WTC11 (cell line): ENCODE results near the gene MDM4. TPM values are rescaled to one million over a fixed set of nuclear protein-coding genes. Genes with fewer than 3 reads are reported as not detected.

Source experiments
- ATAC-seq: fragments of 200-7000 bp; cut with Tn5 transposase; 2 replicates; pipeline ENCODE4 v1.10.0; 2021; ENCODE audit warnings: mild to moderate bottlenecking, moderate library complexity
- CTCF ChIA-PET: fragments of 300-600 bp; sonication (Branson Sonifier 250); formaldehyde crosslinking; loops from one replicate; lab custom pipeline; 2021; ENCODE audit warnings: antibody characterized with exemption; lab: Charles Lee
- POLR2A ChIA-PET: fragments of 350-600 bp; sonication (Branson Sonifier 250); formaldehyde crosslinking; loops from one replicate; lab custom pipeline; 2021; ENCODE audit warnings: antibody characterized with exemption; lab: Charles Lee
- DNase-seq: peaks from one replicate; pipeline ENCODE4 v3.0.0; 2021; ENCODE audit warnings: low spot score
- H3K27ac Mint-ChIP-seq: 2 replicates; pipeline ENCODE4 v1.8.0; 2021; ENCODE audit warnings: mixed read lengths
- H3K27me3 Mint-ChIP-seq: 2 replicates; pipeline ENCODE4 v1.8.0; 2021; ENCODE audit warnings: low read depth, mild to moderate bottlenecking, moderate library complexity, mixed read lengths
- H3K36me3 Mint-ChIP-seq: 2 replicates; pipeline ENCODE4 v1.8.0; 2021; ENCODE audit warnings: mixed read lengths
- H3K4me1 Mint-ChIP-seq: 2 replicates; pipeline ENCODE4 v1.8.0; 2022; ENCODE audit warnings: mixed read lengths
- H3K4me3 Mint-ChIP-seq: 2 replicates; pipeline ENCODE4 v1.8.0; 2021; ENCODE audit warnings: mild to moderate bottlenecking, moderate library complexity, mixed read lengths
- H3K9me3 Mint-ChIP-seq: 2 replicates; pipeline ENCODE4 v1.8.0; 2021; ENCODE audit warnings: mixed read lengths
- ATF3 ChIP-seq: sonication (generic); formaldehyde crosslinking; conservative IDR thresholded peaks from 2 replicates; pipeline ENCODE4 v1.8.1; 2022; ENCODE audit warnings: mild to moderate bottlenecking, missing genetic modification reagents
- E2F1 ChIP-seq: sonication (generic); formaldehyde crosslinking; IDR thresholded peaks from 2 replicates; pipeline ENCODE4 v1.8.0; 2022; ENCODE audit warnings: mild to moderate bottlenecking, missing genetic modification reagents
- ELF4 ChIP-seq: sonication (generic); formaldehyde crosslinking; IDR thresholded peaks from 2 replicates; pipeline ENCODE4 v1.8.1; 2022; ENCODE audit warnings: low read depth, mild to moderate bottlenecking, moderate library complexity, missing genetic modification reagents
- FOXJ3 ChIP-seq: sonication (generic); formaldehyde crosslinking; IDR thresholded peaks from 2 replicates; pipeline ENCODE4 v1.9.0; 2021; ENCODE audit warnings: missing genetic modification reagents, mild to moderate bottlenecking, borderline replicate concordance
- GTF2I ChIP-seq: fragments of 250-450 bp; sonication (Bioruptor Pico); conservative IDR thresholded peaks from 2 replicates; pipeline ENCODE4 v1.4.0; 2021; ENCODE audit warnings: mild to moderate bottlenecking
- IRF1 ChIP-seq: sonication (generic); formaldehyde crosslinking; IDR thresholded peaks from 2 replicates; pipeline ENCODE4 v1.8.0; 2023; ENCODE audit warnings: missing genetic modification reagents
- MLX ChIP-seq: sonication (generic); formaldehyde crosslinking; IDR thresholded peaks from 2 replicates; pipeline ENCODE4 v1.8.1; 2023; ENCODE audit warnings: mild to moderate bottlenecking, missing genetic modification reagents, moderate library complexity
- MXD4 ChIP-seq: fragments of 250-450 bp; sonication (Bioruptor Pico); IDR thresholded peaks from 2 replicates; pipeline ENCODE4 v1.8.0; 2021; ENCODE audit warnings: mild to moderate bottlenecking, moderate library complexity, borderline replicate concordance
- MYBL2 ChIP-seq: sonication (generic); formaldehyde crosslinking; IDR thresholded peaks from 2 replicates; pipeline ENCODE4 v1.8.1; 2023; ENCODE audit warnings: mild to moderate bottlenecking, moderate library complexity, missing genetic modification reagents
- NFATC4 ChIP-seq: fragments of 250-450 bp; sonication (Bioruptor Pico); IDR thresholded peaks from 2 replicates; pipeline ENCODE4 v1.9.0; 2021; ENCODE audit warnings: mild to moderate bottlenecking
- NFYB ChIP-seq: sonication (generic); formaldehyde crosslinking; conservative IDR thresholded peaks from 2 replicates; pipeline ENCODE4 v1.8.0; 2022; ENCODE audit warnings: low read depth, missing genetic modification reagents
- SMAD3 ChIP-seq: sonication (generic); formaldehyde crosslinking; IDR thresholded peaks from 2 replicates; pipeline ENCODE4 v1.8.0; 2022; ENCODE audit warnings: missing genetic modification reagents, mild to moderate bottlenecking, borderline replicate concordance
- ZBTB21 ChIP-seq: sonication (generic); formaldehyde crosslinking; IDR thresholded peaks from 2 replicates; pipeline ENCODE4 v1.8.1; 2023; ENCODE audit warnings: mild to moderate bottlenecking, missing genetic modification reagents, borderline replicate concordance
- ZNF281 ChIP-seq: sonication (generic); formaldehyde crosslinking; IDR thresholded peaks from 2 replicates; pipeline ENCODE4 v1.8.0; 2023; ENCODE audit warnings: mild to moderate bottlenecking, missing genetic modification reagents
- total RNA-seq: library from RNA; stranded (reverse); gene quantifications from 3 replicates; pipeline ENCODE4 v1.2.3, GENCODE V29; 2021
- TF ChIP-seq, protein P1 (sequence below): fragments of 250-450 bp; sonication (Bioruptor Pico); IDR thresholded peaks from 2 replicates; pipeline ENCODE4 v2.1.2; 2022; ENCODE audit warnings: mild to moderate bottlenecking, moderate library complexity

Gene MDM4
- total RNA-seq, 1 experiment from 2014 or later, result 76.2 TPM

DNA sequence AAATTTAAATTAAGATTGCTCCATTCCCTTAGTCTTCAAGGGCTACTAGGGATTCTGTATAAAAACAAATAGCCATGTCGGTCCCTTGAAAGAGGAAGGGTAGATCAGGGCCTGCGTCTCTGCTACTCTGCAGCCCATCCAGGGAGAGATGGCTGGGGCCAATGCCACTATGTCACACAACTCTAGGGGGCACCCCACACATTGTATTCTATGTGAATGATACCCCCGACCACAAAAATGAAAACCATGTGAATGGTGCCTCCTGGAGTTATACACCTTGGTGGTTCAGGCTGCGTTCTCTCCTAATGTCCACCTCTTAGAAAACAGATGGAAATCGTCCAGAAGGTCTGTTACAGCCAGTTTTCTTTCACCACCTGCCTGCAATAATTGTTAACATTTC, 39.6 kb upstream of the MDM4 start:
- H3K27ac Mint-ChIP-seq, result no peak overlapping the region

DNA sequence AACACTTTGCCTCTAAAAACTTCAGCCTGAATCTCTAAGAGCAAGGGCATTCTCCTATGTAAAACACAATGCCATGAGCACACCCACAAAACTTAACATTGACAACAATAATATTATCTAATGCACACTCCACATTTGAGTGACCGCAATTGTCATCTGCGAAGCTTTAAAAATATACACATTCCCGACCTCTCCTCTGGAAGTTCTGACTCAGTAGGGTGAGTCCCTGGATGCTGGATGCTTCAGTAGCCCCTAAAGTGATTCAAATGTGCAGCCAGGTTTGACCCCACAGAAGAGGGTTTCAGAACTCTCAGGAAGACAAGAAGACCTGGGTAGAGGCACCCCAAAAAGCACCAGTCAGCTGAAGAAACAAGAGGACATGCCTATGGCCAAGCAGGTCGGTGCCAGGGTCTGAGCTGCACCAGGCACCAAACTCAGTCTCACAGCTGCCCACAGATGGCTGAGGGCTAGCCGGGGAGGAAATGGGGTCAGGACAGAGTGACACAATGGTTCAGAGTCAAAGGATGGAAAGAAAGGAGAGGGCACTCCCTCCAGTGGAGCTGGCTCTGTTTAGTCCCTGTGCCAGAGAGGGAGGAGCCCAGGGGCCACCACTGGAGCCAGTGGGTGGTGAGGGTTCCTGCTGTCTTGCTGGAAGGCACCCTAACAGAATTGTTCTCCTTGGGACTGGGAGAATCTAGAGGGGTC, 39.0 kb upstream of the MDM4 start:
- Mint-ChIP-seq H3K9me3 (no peaks in the 10 kb centered on the region), H3K4me3 (no peak overlapping the region), H3K27me3 (no peaks in the 10 kb centered on the region; the same call in 1 of the 2 replicates), H3K27ac (peak overlapping the region; percentile 76; the same call in 1 of the 2 replicates)
- ChIA-PET POLR2A (interaction anchor here (0.6 to 1.1 kb wide), 2 partner anchors 25 to 40 kb away, joined by 3 to 4 read pairs; partner anchors contain the start of gene MDM4), CTCF (interaction anchor here (1.8 to 6.2 kb wide), 4 partner anchors 10 to 79 kb away, joined by 7 to 130 read pairs (median 58); partner anchors contain the start of gene PIK3C2B)
- no peak for TF ChIP-seq MYBL2 (CRISPR knock-in tag)
- no peak for TF ChIP-seq IRF1 (CRISPR knock-in tag)
- TF ChIP-seq FOXJ3 (CRISPR knock-in tag), result no peak
- TF ChIP-seq GTF2I (CRISPR knock-in tag), result no peak
- TF ChIP-seq ELF4, result no peak
- TF ChIP-seq, all 79 proteins: peak for 0
- Mint-ChIP-seq H3K4me1 (peaks cover 67% of the 10 kb centered on the region), H3K36me3 (no peaks in the 10 kb centered on the region)
- ATAC-seq (no peak), DNase-seq (no peak)

More for the DNA sequence above, 39.6 kb upstream of the MDM4 start:
- ATAC-seq, result peak; percentile 12; the same call in 1 of the 2 replicates
- TF ChIP-seq ZBTB21 (CRISPR knock-in tag) (no peak), ATF3 (CRISPR knock-in tag) (no peak), SMAD3 (CRISPR knock-in tag) (no peak), E2F1 (CRISPR knock-in tag) (no peak), NFATC4 (no peak), MLX (CRISPR knock-in tag) (no peak)
- no peaks in the 10 kb centered on the region for H3K27me3 Mint-ChIP-seq
- CTCF ChIA-PET, result interaction anchor here (6.0 to 6.2 kb wide), 2 partner anchors 18 to 30 kb away, joined by 103 to 130 read pairs; partner anchors contain the start of gene PIK3C2B
- POLR2A ChIA-PET, result no interaction called here
- no peak overlapping the region for H3K4me3 Mint-ChIP-seq
- H3K9me3 Mint-ChIP-seq, result no peaks in the 10 kb centered on the region
- H3K4me1 Mint-ChIP-seq, result peaks cover 61% of the 10 kb centered on the region
- no peaks in the 10 kb centered on the region for H3K36me3 Mint-ChIP-seq
- DNase-seq, result no peak

- H3K27me3 Mint-ChIP-seq, result no peaks in the 10 kb centered on the region; the same call in 1 of the 2 replicates
- no peaks in the 10 kb centered on the region for H3K9me3 Mint-ChIP-seq
- CTCF ChIA-PET, result interaction anchor here (1.0 to 6.2 kb wide), 13 partner anchors 12 to 329 kb away, joined by 3 to 130 read pairs (median 7); partner anchors contain the start of genes GOLT1A, MDM4 and PIK3C2B
- ATAC-seq (no peak), DNase-seq (no peak)
- H3K36me3 Mint-ChIP-seq, result no peaks in the 10 kb centered on the region
- H3K27ac Mint-ChIP-seq, result 0 out of 2 replicates have a peak overlapping the region, but pooled peaks have one; percentile 8
- H3K4me3 Mint-ChIP-seq, result no peak overlapping the region
- H3K4me1 Mint-ChIP-seq, result peaks cover 68% of the 10 kb centered on the region
- POLR2A ChIA-PET, result interaction anchor here (1.1 to 1.2 kb wide), 2 partner anchors 16 to 38 kb away, joined by 3 to 4 read pairs; partner anchors contain the start of genes MDM4 and PIK3C2B
- TF ChIP-seq, protein P1, sequence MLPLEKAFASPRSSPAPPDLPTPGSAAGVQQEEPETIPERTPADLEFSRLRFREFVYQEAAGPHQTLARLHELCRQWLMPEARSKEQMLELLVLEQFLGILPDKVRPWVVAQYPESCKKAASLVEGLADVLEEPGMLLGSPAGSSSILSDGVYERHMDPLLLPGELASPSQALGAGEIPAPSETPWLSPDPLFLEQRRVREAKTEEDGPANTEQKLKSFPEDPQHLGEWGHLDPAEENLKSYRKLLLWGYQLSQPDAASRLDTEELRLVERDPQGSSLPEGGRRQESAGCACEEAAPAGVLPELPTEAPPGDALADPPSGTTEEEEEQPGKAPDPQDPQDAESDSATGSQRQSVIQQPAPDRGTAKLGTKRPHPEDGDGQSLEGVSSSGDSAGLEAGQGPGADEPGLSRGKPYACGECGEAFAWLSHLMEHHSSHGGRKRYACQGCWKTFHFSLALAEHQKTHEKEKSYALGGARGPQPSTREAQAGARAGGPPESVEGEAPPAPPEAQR (CRISPR knock-in tag), result no peak
- TF ChIP-seq NFYB (CRISPR knock-in tag) (no peak), ZNF281 (CRISPR knock-in tag) (no peak), MXD4 (no peak)
Observed at GRCh38 chr1:204478172-204478899, 37.9 kb upstream of the MDM4 start.
